Upper lobe of right lung (tissue), 1 donor: ENCODE data around the gene NAALADL1. TPM values are rescaled to one million over a fixed set of nuclear protein-coding genes. Genes with fewer than 3 reads are reported as not detected.

Experiments used
- ATAC-seq: fragments of 200-7000 bp; cut with Tn5 transposase; one replicate; pipeline ENCODE4 v1.9.1; 2020; ENCODE audit warnings: mild to moderate bottlenecking, moderate library complexity
- DNase-seq: peaks from one replicate; pipeline ENCODE4 v3.0.0-alpha.2; 2020
- H3K27ac ChIP-seq: fragments of 200-600 bp; one replicate; pipeline ENCODE4 v1.8.0; 2022
- H3K27me3 ChIP-seq: fragments of 200-600 bp; one replicate; pipeline ENCODE4 v1.8.0; 2022; ENCODE audit warnings: mild to moderate bottlenecking
- H3K36me3 ChIP-seq: fragments of 200-600 bp; one replicate; pipeline ENCODE4 v1.8.0; 2022
- H3K4me1 ChIP-seq: fragments of 200-600 bp; one replicate; pipeline ENCODE4 v1.8.0; 2022
- H3K4me3 ChIP-seq: fragments of 200-600 bp; one replicate; pipeline ENCODE4 v1.8.0; 2022; ENCODE audit warnings: mild to moderate bottlenecking
- H3K9me3 ChIP-seq: fragments of 200-600 bp; one replicate; pipeline ENCODE4 v1.8.0; 2022
- CTCF ChIP-seq: fragments of 200-600 bp; IDR thresholded peaks from one replicate; pipeline ENCODE4 v1.8.0; 2022; ENCODE audit warnings: antibody characterized with exemption
- intact Hi-C: fragments of 100-400 bp; cut with DNase I; formaldehyde crosslinking; loops from one replicate; pipeline ENCODE4 v1.11.0; 2022
- total RNA-seq: library from RNA; stranded (reverse); fragmentation: NEBNext Ultra II Directional; extraction: Animal tissue kit (Norgen Biotek cat#: 25700); gene quantifications from one replicate; pipeline ENCODE4 v1.2.1, GENCODE V29; 2021
- donor health status: DM: no; HTN: yes; CAD: no; lungs with severe emphysema.

The NAALADL1 gene
- total RNA-seq, 1 donor from 2014 or later: 10.0 TPM

GRCh38 chr11:65102142-65103095 lies 44.1 kb upstream of the NAALADL1 start:
- Histone ChIP-seq H3K36me3 (peaks cover 16% of the 10 kb centered on the region), H3K27me3 (no peaks in the 10 kb centered on the region), H3K4me1 (peaks cover under 1% of the 10 kb centered on the region), H3K9me3 (no peaks in the 10 kb centered on the region), H3K27ac (peak overlapping the region; percentile 48), H3K4me3 (no peak overlapping the region)
- ATAC-seq (peak; percentile 56), DNase-seq (no peak)
- TF ChIP-seq CTCF: no peak
- intact Hi-C loops: no loop called here

DNA sequence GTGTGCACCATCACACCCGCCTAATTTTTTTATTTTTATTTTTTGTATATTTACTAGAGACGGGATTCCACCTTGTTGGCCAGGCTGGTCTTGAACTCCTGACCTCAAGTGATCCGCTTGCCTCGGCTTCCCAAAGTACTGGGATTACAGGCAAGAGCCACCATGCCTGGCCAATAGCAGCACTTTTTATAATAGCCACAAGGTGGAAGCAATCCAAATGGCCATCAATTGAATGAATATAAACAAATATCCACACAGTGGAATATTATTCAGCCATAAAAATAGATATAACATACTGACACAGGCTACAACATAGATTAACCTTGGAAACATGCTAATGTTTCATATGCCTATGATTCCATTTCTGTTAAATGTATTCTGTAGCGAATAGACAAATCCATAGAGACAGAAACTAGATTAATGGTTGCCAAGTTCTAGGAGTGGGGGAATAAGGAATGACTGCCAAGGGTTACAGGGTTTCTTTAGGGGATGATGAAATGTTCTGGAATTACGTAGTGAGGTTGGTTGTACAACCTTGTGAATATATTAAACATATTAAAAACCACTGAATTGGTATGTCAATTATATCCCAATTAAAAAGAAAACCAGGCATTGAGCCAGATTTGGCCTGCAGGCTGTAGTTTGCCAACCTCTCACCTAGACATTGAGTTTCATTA lies 42.5 kb upstream of the NAALADL1 start:
- Histone ChIP-seq H3K9me3 (no peaks in the 10 kb centered on the region), H3K4me3 (no peak overlapping the region), H3K27ac (peak overlapping the region; percentile 48), H3K36me3 (peaks cover 12% of the 10 kb centered on the region), H3K4me1 (peaks cover 8% of the 10 kb centered on the region), H3K27me3 (no peaks in the 10 kb centered on the region)
- no peak for DNase-seq
- no peak for ATAC-seq
- no peak for TF ChIP-seq CTCF
- intact Hi-C loops: no loop called here

DNA sequence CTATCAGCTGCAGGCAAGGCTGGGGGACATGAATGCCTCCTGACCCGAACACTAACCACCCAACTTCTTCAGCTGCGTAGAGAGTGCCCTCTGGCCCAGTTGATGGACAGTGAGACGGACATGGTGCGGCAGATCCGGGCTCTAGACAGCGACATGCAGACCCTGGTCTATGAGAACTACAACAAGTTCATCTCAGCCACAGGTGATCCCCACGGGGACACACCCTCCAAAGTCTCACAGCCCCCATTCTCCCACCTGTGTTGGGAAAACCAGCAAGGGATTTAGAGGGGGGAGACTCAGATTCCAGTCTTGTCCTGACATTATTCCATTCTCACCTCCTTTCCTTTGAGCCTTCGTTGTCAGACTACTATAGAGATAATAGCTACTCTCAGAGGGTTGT lies 38.6 kb upstream of the NAALADL1 start:
- peaks cover 8% of the 10 kb centered on the region for H3K4me1 ChIP-seq
- intact Hi-C loops: no loop called here
- H3K9me3 ChIP-seq: no peaks in the 10 kb centered on the region
- peaks cover 12% of the 10 kb centered on the region for H3K36me3 ChIP-seq
- H3K4me3 ChIP-seq: peak overlapping the region; percentile 90
- H3K27ac ChIP-seq: peak overlapping the region; percentile 94
- ATAC-seq (no peak), DNase-seq (no peak)
- H3K27me3 ChIP-seq: no peaks in the 10 kb centered on the region
- no peak for TF ChIP-seq CTCF

DNA sequence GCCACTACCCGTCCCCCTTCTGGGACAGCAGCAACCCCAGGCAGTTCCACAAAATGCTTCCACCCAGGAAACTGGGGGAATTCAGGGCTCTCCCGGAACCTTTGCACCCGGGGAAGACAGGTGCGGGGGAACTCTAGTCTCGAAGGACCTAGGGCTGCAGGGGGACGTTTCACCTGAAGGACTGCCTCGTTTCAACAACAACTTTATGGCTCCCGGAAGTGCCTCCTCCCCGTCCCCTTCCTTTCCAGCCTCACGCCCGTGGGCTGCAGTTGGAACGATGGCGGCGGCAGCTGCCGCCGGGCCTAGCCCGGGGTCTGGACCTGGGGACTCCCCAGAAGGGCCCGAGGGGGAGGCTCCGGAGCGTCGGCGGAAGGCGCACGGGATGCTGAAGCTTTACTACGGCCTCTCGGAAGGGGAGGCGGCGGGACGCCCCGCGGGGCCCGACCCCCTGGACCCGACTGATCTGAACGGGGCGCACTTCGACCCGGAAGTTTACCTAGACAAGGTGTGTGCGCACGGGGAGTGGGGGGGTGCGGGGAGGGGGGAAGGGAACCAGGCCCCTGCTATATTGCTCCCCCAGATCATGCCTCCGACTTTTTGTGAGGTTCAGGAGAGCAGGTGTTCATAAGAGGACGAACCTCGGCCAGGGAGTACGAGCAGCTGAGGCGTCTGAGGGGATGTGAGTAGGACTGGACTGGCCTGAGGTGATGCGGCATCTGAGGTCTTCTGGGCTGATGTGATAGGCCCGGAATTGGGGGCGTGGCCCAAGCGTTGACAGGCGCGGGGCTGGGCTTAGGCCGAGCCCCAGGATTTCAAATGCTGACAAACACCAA lies 37.8 kb upstream of the NAALADL1 start, which contains the start of gene VPS51:
VPS51 (plus strand) TSS at position 241 of the 833 bp plus-strand sequence; CDS start at position 278, 37 bp downstream.
- peaks cover 8% of the 10 kb centered on the region for H3K4me1 ChIP-seq
- H3K9me3 ChIP-seq: no peaks in the 10 kb centered on the region
- H3K36me3 ChIP-seq: peaks cover 12% of the 10 kb centered on the region
- ATAC-seq (peak; percentile 96), DNase-seq (peak; percentile 94)
- peak within 1 kb of the TSS; percentile 90 for H3K4me3 ChIP-seq
- intact Hi-C loops: no loop called here
- peak within 1 kb of the TSS; percentile 94 for H3K27ac ChIP-seq
- no peak for TF ChIP-seq CTCF
- no peaks in the 10 kb centered on the region for H3K27me3 ChIP-seq

DNA sequence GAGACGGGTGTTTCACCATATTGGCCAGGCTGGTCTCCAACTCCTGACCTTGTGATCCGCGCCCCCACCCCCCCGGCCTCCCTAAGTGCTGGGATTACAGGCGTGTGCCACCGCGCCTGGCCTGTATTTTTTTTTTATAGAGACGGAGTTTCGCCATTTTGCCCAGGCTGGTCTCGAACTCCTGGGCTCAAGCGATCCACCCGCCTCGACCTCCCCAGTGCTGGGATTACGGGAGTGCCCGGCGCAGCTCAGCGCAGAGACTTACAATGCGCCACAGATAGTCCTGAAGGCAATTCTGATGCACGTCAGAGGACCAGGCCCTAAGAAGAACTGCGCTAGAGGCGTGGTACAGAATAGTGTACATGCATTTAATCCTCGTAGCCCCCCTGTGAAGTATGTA lies 37.1 kb upstream of the NAALADL1 start:
- no peak for ATAC-seq
- Histone ChIP-seq H3K27ac (peak overlapping the region; percentile 94), H3K36me3 (peaks cover 12% of the 10 kb centered on the region), H3K4me3 (peak overlapping the region; percentile 90), H3K9me3 (no peaks in the 10 kb centered on the region), H3K4me1 (peaks cover 8% of the 10 kb centered on the region), H3K27me3 (no peaks in the 10 kb centered on the region)
- no peak for TF ChIP-seq CTCF
- intact Hi-C loops: no loop called here
- no peak for DNase-seq
